ENCODE measurements around the gene OVOL1. TPM values are rescaled to one million over a fixed set of nuclear protein-coding genes. Genes with fewer than 3 reads are reported as not detected.

OVOL1 gene
- total RNA-seq, 6 experiments from 2014 or later: not detected

- peaks cover 0 to 13% (median 7%) of the 10 kb centered on the region in 4 donors for H3K36me3 ChIP-seq
Observed at GRCh38 chr11:65778901-65779668, 7.8 kb upstream of the OVOL1 start.

GRCh38 chr11:65779669-65779918 lies 7.3 kb upstream of the OVOL1 start:
- H3K4me1 ChIP-seq: peaks cover 0 to 24% (median 6%) of the 10 kb centered on the region in 4 donors
- H3K27me3 ChIP-seq: no peaks in the 10 kb centered on the region
- peak overlapping the region; percentile 48 to 83 (median 77) for H3K27ac ChIP-seq
- no peaks in the 10 kb centered on the region for H3K9me3 ChIP-seq
- intact Hi-C loops (cut with DNase I): no loop called here
- DNase-seq (no peak), ATAC-seq (no peak)
- WGBS (ENCODE audit: insufficient coverage, low coverage, low lambda C conversion rate, missing lambda C conversion rate): no CpG with 5 or more reads among the region's 12 CpGs
- TF ChIP-seq CTCF (IDR thresholded peaks at IDR 0.05) (no peak), POLR2A (IDR thresholded peaks at IDR 0.05) (no peak)
- H3K4me3 ChIP-seq: peak overlapping the region; percentile 78 to 93 (median 83)
- peaks cover 0 to 13% (median 7%) of the 10 kb centered on the region in 4 donors for H3K36me3 ChIP-seq

More at GRCh38 chr11:65778901-65779668, 7.8 kb upstream of the OVOL1 start:
- peak overlapping the region; percentile 78 to 93 (median 83) for H3K4me3 ChIP-seq
- H3K4me1 ChIP-seq: peaks cover 0 to 24% (median 6%) of the 10 kb centered on the region in 4 donors
- H3K27ac ChIP-seq: peak overlapping the region in 2 of 3 donors; percentile 77 to 83
- DNase-seq (peak in 1 of 3 donors; percentile 52), ATAC-seq (no peak)
- no peaks in the 10 kb centered on the region for H3K9me3 ChIP-seq
- WGBS (ENCODE audit: insufficient coverage, low coverage, low lambda C conversion rate, missing lambda C conversion rate): no CpG with 5 or more reads among the region's 25 CpGs
- intact Hi-C loops (cut with DNase I): no loop called here
- no peaks in the 10 kb centered on the region for H3K27me3 ChIP-seq
- TF ChIP-seq CTCF (IDR thresholded peaks at IDR 0.05) (no peak), POLR2A (IDR thresholded peaks at IDR 0.05) (no peak)

GRCh38 chr11:65779919-65780769 lies 6.7 kb upstream of the OVOL1 start:
- Histone ChIP-seq H3K27me3 (no peaks in the 10 kb centered on the region), H3K9me3 (no peaks in the 10 kb centered on the region), H3K4me1 (peaks cover 0 to 24% (median 6%) of the 10 kb centered on the region in 4 donors), H3K4me3 (peak overlapping the region; percentile 78 to 93 (median 83)), H3K36me3 (peaks cover 0 to 13% (median 7%) of the 10 kb centered on the region in 4 donors), H3K27ac (peak overlapping the region; percentile 48 to 83 (median 77))
- intact Hi-C loops (cut with DNase I): no loop called here
- TF ChIP-seq CTCF (IDR thresholded peaks at IDR 0.05) (peak; percentile 84 to 94 (median 93)), POLR2A (IDR thresholded peaks at IDR 0.05) (peak; percentile 52)
- WGBS (ENCODE audit: insufficient coverage, low coverage, low lambda C conversion rate, missing lambda C conversion rate): 11% methylated on average over 14 of the region's 76 CpGs
- ATAC-seq (peak; percentile 74 to 84 (median 81)), DNase-seq (peak; percentile 82 to 86 (median 83))

GRCh38 chr11:65780770-65781151 lies 6.1 kb upstream of the OVOL1 start, which contains the start of gene AP5B1:
TSS of gene AP5B1 (minus strand) at chr11:65780976. CDS start at chr11:65780591, 385 bp downstream.
- ATAC-seq: peak; percentile 70 to 84 (median 75)
- H3K9me3 ChIP-seq: no peaks in the 10 kb centered on the region
- peak within 1 kb of the TSS; percentile 48 to 83 (median 77) for H3K27ac ChIP-seq
- peaks cover 0 to 13% (median 7%) of the 10 kb centered on the region in 4 donors for H3K36me3 ChIP-seq
- DNase-seq: peak; percentile 80 to 84 (median 82)
- peaks cover 0 to under 1% of the 10 kb centered on the region in 2 donors for H3K27me3 ChIP-seq
- intact Hi-C loops (cut with DNase I): no loop called here
- TF ChIP-seq POLR2A (IDR thresholded peaks at IDR 0.05): peak; percentile 76
- TF ChIP-seq CTCF (IDR thresholded peaks at IDR 0.05): no peak
- H3K4me3 ChIP-seq: peak within 1 kb of the TSS; percentile 78 to 93 (median 83)
- peaks cover 0 to 24% (median 6%) of the 10 kb centered on the region in 4 donors for H3K4me1 ChIP-seq
- no CpG with 5 or more reads among the region's 59 CpGs for WGBS (ENCODE audit: insufficient coverage, low coverage, low lambda C conversion rate, missing lambda C conversion rate)
